Calu3 (cell line): ENCODE data around the gene GPR146. TPM values are rescaled to one million over a fixed set of nuclear protein-coding genes. Genes with fewer than 3 reads are reported as not detected.

Experiments
- BruUV-seq: library from RNA; stranded (reverse); fragments of 400-500 nt; replicated peaks from 2 replicates; lab custom pipeline; 2021; lab: Mats Ljungman, UMichigan
- CTCF ChIA-PET: fragments of 300-600 bp; sonication (Branson Sonifier 250); formaldehyde crosslinking; loops from one replicate; lab custom pipeline; 2022; ENCODE audit warnings: antibody characterized with exemption; lab: Charles Lee
- DNase-seq: peaks from one replicate; pipeline ENCODE4 v3.0.0; 2022
- H3K27ac Mint-ChIP-seq: one replicate; pipeline ENCODE4 v1.8.0; 2022; ENCODE audit warnings: mixed read lengths; ENCODE audit not compliant: unreplicated experiment
- H3K27me3 Mint-ChIP-seq: one replicate; pipeline ENCODE4 v1.8.0; 2022; ENCODE audit warnings: mixed read lengths; ENCODE audit not compliant: unreplicated experiment
- H3K36me3 Mint-ChIP-seq: one replicate; pipeline ENCODE4 v1.8.0; 2022; ENCODE audit warnings: mild to moderate bottlenecking, moderate library complexity, mixed read lengths; ENCODE audit not compliant: insufficient read depth, unreplicated experiment
- H3K4me1 Mint-ChIP-seq: one replicate; pipeline ENCODE4 v1.8.0; 2022; ENCODE audit warnings: mild to moderate bottlenecking, low read depth, mixed read lengths; ENCODE audit not compliant: unreplicated experiment
- H3K4me3 Mint-ChIP-seq: one replicate; pipeline ENCODE4 v1.8.0; 2022; ENCODE audit warnings: mild to moderate bottlenecking, low read depth, moderate library complexity, mixed read lengths; ENCODE audit not compliant: unreplicated experiment
- H3K9me3 Mint-ChIP-seq: one replicate; pipeline ENCODE4 v1.8.0; 2022; ENCODE audit warnings: low read depth, mixed read lengths; ENCODE audit not compliant: unreplicated experiment
- intact Hi-C: fragments of 100-400 bp; cut with micrococcal nuclease; formaldehyde crosslinking; loops from one replicate; pipeline ENCODE4 v1.10.0; 2022; ENCODE audit not compliant: unreplicated experiment
- total RNA-seq: library from RNA; stranded (reverse); gene quantifications from 2 replicates; pipeline ENCODE4 v1.2.3, GENCODE V29; 2022
- TF ChIP-seq, protein P1 (sequence below): fragments of 200-600 bp; IDR thresholded peaks from one replicate; pipeline ENCODE4 v1.8.0; 2022; ENCODE audit warnings: antibody characterized with exemption; ENCODE audit not compliant: unreplicated experiment

Gene GPR146
- total RNA-seq, 1 experiment from 2014 or later: 0.66 TPM

DNA sequence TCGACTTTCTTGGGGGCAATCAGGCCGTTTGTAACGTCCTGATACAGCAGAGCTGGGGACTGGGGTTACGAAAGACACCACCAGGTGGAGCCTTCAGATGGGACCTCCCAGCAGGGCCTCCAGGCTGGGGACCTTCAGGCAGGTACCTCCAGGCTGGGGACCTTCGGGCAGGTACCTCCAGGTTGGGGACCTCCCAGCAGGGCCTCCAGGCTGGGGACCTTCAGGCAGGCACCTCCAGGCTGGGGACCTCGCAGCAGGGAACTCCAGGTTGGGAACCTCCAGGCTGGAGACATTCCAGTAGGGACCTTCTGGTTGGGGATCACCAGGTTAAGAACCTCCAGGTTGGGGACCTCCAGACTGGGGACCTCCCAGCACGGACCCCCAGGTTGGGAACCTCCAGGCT is 23.5 kb upstream of the GPR146 start:
- no peak for DNase-seq
- intact Hi-C loops: no loop called here

DNA sequence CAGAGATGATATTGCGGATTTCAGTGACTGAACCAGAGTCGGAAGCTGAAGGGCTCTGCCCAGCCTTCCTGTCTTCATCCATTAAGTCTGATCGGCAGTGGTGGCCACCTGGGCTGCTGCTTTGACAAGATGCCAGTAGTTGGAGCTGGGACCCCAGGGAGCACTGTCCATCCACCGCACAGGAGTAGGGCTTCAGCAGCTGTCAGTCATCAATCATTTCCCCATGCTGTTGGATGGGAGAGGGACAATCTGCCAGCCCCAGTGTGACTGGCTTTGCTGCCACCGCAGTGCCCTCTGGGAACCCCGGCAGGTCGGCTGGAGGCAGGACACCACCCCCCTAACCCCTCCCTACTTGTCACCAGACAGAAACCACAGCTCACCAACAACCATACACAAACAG is 23.0 kb upstream of the GPR146 start:
- no peak overlapping the region for H3K4me3 Mint-ChIP-seq
- BruUV-seq: no TSS peak
- CTCF ChIA-PET: no interaction called here
- TF ChIP-seq, protein P1, sequence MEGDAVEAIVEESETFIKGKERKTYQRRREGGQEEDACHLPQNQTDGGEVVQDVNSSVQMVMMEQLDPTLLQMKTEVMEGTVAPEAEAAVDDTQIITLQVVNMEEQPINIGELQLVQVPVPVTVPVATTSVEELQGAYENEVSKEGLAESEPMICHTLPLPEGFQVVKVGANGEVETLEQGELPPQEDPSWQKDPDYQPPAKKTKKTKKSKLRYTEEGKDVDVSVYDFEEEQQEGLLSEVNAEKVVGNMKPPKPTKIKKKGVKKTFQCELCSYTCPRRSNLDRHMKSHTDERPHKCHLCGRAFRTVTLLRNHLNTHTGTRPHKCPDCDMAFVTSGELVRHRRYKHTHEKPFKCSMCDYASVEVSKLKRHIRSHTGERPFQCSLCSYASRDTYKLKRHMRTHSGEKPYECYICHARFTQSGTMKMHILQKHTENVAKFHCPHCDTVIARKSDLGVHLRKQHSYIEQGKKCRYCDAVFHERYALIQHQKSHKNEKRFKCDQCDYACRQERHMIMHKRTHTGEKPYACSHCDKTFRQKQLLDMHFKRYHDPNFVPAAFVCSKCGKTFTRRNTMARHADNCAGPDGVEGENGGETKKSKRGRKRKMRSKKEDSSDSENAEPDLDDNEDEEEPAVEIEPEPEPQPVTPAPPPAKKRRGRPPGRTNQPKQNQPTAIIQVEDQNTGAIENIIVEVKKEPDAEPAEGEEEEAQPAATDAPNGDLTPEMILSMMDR: no peak
- peaks cover 4% of the 10 kb centered on the region for H3K4me1 Mint-ChIP-seq
- H3K27me3 Mint-ChIP-seq: no peaks in the 10 kb centered on the region
- H3K27ac Mint-ChIP-seq: no peak overlapping the region
- intact Hi-C loops: no loop called here
- no peaks in the 10 kb centered on the region for H3K9me3 Mint-ChIP-seq
- DNase-seq: no peak
- peaks cover 72% of the 10 kb centered on the region for H3K36me3 Mint-ChIP-seq

More for the DNA sequence above, 23.5 kb upstream of the GPR146 start:
- no TSS peak for BruUV-seq
- Mint-ChIP-seq H3K9me3 (no peaks in the 10 kb centered on the region), H3K27me3 (no peaks in the 10 kb centered on the region), H3K4me3 (no peak overlapping the region), H3K36me3 (peaks cover 67% of the 10 kb centered on the region), H3K27ac (no peak overlapping the region), H3K4me1 (no peaks in the 10 kb centered on the region)
- CTCF ChIA-PET: no interaction called here
- TF ChIP-seq, protein P1: no peak

DNA sequence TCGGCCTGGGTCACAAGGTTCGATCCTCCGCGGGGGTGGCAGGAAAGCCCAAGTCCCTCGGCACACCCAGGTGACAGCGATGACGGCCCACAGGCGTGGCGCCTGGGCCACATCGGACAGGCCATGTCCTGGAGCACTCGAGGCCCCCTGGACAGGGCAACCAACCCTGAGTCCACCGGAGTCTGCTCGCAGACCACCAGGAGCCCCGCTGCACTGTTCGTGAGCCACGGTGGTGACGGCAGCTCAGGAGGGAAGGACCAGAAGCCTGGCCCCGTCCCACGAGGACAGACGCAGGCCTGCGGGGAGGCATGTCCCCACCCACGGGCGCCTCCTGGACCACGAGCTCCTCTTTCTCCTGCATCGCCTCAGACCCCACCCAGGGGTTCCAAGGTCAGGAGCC is 22.4 kb upstream of the GPR146 start:
- TF ChIP-seq, protein P1: no peak
- Mint-ChIP-seq H3K4me1 (peaks cover 7% of the 10 kb centered on the region), H3K9me3 (no peaks in the 10 kb centered on the region), H3K36me3 (peaks cover 76% of the 10 kb centered on the region), H3K27ac (no peak overlapping the region), H3K4me3 (no peak overlapping the region), H3K27me3 (no peaks in the 10 kb centered on the region)
- CTCF ChIA-PET: no interaction called here
- no peak for DNase-seq
- intact Hi-C loops: no loop called here
- no TSS peak for BruUV-seq

DNA sequence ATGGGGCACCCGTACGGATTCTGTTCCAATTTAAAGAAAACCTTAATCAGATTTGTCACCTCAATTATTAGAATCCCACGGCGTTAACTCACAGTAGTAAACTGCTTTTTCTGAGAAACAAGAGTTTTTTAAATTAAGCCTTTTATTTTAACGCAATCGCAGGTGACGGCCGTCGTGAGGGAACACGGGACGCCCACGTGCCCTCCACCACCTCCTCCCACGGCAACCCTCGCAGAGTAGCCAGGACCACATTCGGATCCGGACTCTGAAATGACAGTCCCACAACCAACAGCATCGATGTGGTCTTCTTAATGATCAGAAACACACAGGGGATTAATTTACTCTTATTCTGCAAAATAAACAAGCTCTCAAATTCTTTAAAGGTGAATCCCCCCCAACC is 22.0 kb upstream of the GPR146 start:
- intact Hi-C loops: no loop called here
- H3K4me1 Mint-ChIP-seq: peaks cover 11% of the 10 kb centered on the region
- CTCF ChIA-PET: no interaction called here
- H3K4me3 Mint-ChIP-seq: no peak overlapping the region
- peaks cover 76% of the 10 kb centered on the region for H3K36me3 Mint-ChIP-seq
- no peak for DNase-seq
- TF ChIP-seq, protein P1: no peak
- H3K27me3 Mint-ChIP-seq: no peaks in the 10 kb centered on the region
- H3K9me3 Mint-ChIP-seq: no peaks in the 10 kb centered on the region
- H3K27ac Mint-ChIP-seq: no peak overlapping the region
- BruUV-seq: no TSS peak
